OCI-M2 (cell line): ENCODE data around the gene PARD3B.
A peak's percentile ranks its signal among the peaks of the same experiment; 100 is the strongest.

ENCODE experiments used
- DNase-seq: peaks from one replicate; lab custom pipeline; 2025; ENCODE audit not compliant: unreplicated experiment; lab: John Stamatoyannopoulos, UW

PARD3B gene

GRCh38 chr2:204544961-204545860, at the start of gene PARD3B:
PARD3B (plus strand) TSS chr2:204545475; CDS start chr2:204546000, 525 bp downstream.
- DNase-seq = no peak

- DNase-seq = no peak
Measured at GRCh38 chr2:204496779-204497178, 48.5 kb upstream of the PARD3B start.

- no peak for DNase-seq
Measured at GRCh38 chr2:204497855-204498254, 47.4 kb upstream of the PARD3B start.

GRCh38 chr2:204498291-204498690, 47.0 kb upstream of the PARD3B start:
- no peak for DNase-seq

- no peak for DNase-seq
Measured at GRCh38 chr2:204503869-204504268, 41.4 kb upstream of the PARD3B start.

DNA sequence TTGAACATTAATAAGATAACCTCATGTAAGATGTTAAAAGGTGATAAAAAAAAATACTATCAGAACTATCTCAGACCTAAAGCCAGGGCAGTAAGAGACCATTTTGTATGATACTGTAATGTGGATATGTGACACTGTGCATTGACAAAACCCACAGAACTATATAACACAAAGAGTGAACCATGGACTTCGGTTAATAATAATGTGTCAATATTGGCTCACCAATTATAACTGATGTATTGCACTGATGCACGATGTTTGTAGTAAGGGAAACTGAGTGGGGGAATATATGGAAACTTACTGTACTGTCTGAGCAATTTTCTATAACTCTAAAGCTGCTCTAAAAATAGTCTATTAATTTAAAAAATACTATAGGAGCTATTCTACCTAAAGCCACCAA, 40.7 kb upstream of the PARD3B start:
- DNase-seq = no peak

GRCh38 chr2:204505488-204505887, 39.8 kb upstream of the PARD3B start:
- DNase-seq = no peak

DNA sequence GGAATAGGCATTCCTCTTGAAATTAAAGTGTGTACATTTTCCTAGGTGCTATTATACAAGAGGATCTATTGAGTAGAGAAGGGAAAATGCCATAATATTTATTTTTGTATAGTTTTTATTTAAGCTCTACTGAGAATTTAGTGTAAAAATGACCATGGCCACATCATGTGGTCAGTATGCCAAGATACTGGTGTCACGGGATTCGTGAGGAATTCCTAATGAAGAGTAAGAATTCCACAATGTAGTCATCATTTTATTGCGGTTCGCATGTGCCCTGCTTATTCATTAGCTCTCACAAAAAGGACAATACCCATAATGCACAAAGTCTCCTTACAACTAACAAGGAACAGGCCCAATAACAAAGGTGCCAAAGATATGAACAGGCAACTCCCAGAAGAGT, 39.3 kb upstream of the PARD3B start:
- DNase-seq = no peak

DNA sequence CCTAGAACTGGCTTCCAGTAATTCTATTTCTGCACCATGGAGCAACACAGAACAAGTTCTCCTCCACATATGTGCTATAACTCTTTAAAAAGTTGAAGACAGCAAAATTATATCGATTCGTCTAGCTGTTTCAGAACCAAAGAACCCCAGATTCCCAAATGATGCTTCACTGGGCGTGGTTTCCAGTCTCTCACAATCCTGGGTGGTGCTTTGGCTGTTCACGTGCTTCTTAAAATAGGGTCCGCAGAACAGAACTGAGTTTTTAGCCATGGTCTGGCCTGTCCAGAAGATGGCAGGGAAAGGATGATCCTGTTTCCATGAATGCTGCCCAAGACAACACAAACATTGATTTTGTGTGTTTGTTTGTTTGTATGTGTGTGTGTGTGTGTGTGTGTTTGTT, 37.6 kb upstream of the PARD3B start:
- DNase-seq = no peak

DNA sequence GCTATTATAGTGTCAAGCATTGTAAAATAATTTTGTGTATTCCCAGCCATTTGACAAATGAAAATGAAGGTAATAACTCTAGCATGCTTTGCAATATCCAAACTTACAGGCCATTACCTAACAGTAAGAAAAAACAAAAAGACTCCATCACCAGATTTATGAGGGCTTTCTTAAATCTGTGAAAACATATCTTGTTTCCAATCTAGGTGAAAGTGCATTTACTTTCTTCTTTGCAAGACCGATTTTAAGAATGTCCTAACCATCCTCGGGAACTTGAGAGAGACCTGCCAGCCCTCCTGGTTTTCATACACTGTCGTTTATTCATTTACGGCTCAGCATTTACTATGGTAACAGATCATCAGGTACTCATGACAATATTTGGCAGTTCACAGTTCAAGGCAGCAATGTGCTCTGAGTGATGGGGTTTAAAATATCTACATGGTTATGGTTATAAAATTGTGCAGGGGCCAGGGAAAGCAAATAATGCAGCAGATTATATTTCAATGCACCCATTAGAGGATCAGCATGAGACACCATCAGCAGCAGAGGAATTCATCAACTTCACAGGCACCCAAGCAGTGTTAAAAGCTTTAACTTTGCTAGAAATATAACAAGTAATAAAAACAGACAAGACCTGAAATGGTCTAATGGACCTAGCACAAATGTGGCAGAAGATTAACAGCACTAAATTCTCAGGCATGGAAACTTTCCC, 34.4 kb upstream of the PARD3B start:
- DNase-seq = no peak

DNA sequence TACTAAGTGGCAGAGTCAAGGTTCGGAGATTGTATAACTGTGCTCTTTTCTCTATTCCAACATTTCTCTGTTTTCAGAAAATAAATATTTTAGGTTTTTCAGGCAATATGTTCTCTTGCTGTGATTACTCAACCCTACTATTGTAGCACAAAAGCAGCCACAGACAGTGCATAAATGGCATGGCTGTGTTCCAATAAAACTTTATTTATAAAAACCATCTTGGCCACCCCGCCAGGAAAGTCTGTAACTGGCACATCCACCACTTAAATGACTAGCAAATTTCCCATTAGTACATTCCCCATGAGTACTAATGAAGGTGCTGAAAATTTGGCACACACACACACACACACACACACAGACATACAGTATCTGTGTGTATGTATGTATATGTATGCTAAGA, 30.8 kb upstream of the PARD3B start:
- no peak for DNase-seq

DNA sequence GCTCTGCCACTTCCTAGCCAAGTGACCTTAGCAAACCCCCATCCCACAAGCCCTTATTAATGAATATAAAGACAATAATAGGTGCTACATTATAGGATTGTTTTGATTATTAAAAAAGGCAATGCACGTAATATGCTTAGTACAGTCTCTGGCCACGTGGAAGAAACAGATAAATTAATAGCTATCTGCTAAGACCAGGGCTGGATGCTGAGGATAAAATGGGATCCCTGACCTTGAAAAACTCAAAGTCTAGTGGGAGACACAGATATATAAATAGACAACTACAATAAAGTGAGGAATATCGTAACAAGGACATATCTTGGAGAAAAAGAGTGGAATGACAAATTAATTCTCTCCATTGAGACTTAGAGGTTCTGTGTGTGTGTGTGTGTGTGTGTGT, 29.9 kb upstream of the PARD3B start:
- DNase-seq = no peak

DNA sequence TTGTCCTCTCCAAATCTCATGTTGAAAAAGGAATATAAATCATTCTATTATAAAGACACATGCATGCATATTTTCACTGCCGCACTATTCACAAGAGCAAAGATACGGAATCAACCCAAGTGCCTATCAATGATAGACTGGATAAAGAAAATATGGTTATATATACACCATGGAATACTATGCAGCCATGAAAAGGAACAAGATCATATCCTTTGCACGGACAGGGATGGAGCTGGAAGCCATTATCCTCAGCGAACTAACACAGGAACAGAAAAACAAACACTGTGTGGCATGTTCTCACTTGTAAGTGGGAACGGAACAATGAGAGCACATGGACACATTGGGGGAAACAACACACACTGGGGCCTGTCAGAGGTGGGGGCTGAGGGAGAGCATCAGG, 28.1 kb upstream of the PARD3B start:
- no peak for DNase-seq

DNA sequence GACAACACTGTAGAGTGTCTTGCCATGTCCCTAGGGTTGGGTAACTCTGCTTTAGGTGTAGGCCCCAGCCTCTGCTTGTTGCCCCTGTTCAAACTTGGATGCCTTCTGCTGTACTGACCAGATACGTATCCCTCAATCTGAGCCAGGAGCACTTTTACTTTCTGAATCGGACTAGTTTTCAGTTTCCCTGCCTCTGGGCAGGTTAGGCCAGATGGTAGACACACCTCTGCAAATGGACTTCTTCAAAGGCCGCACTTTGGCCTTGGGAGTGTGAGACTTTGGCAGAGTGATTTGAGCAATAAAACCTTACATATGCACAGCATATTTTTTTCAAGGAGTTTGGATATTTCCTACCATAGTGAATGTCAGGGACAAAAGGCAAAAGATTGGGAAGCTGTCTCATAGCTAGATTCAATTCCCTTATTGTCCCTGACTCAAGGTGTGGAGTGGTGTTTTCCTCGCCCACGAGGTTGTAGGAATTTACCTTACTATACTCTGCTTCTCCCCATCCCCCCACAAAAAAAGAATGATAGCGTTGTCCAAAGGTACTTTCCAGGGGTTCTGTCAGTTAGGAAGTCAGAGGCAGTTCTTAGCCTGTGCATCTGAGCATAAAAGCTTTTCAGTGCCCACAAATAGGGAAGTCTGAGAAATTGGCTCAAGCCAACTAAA, 15.3 kb upstream of the PARD3B start:
- no peak for DNase-seq

GRCh38 chr2:204530464-204530805, 14.8 kb upstream of the PARD3B start:
- DNase-seq = no peak

- DNase-seq = no peak
Measured at GRCh38 chr2:204533629-204534370, 11.5 kb upstream of the PARD3B start.

GRCh38 chr2:204535356-204535755, 9.9 kb upstream of the PARD3B start:
- DNase-seq = no peak

- DNase-seq = no peak
Measured at GRCh38 chr2:204535764-204536163, 9.5 kb upstream of the PARD3B start.

DNA sequence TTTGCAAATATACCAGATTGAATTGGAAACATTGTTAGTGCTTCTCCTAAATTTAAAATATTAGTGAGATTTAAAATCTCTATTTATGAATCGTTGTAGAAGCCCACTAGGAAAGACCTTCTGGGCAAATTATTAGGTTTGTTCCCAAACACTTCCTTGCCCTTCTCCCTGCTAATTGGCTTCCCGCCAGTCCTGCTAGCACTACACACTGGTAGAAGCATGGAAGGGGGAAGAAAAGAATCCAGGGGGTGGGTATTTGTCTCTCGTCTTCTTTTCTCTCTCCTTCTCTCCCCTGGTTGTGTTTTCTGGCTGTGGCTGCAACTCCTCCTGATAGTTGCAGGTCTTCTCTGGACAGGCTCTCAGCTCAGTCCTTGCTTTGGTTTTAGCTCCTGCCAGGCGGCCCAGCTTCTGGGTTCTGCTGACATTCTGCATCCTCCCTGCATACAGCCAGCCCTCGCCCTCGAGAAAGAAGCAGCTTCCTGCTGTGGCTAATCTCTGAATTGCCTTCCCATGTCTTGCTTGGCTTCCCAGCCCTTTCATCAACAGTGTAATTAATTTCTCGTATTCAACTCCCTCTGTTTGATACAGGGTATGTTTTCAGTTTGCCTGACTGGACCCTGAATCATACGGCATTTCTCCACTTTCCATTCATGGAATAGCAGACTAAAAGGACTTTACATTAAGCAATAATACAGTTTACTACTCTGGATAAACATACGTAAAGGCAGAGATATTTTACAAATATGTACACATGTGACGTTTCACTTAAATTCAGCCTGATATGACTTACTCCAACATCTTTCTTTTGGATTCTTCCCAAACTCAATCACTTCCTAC, 6.9 kb upstream of the PARD3B start:
- DNase-seq = no peak

DNA sequence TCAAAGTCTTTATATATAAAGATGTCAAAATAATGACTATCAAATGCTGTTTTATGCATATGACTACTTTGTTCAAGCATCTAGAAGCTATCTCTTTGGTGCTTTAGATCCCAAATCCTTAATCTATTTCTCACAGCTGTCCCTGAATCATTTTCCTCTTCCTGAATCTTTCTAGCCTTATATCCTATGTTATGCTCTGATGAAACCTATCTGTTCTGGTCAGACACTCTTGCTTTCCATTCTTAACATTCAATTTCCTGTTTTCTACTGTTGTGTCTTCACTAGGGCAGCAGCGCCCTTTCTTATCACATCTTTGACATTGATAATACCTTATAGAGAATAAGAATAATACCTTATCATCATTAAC, 6.3 kb upstream of the PARD3B start:
- peak; percentile 80 for DNase-seq
